ENCODE data around the gene PCMT1.

- TF ChIP-seq CTCF (IDR thresholded peaks at IDR 0.05 in 2 of 3, conservative IDR thresholded peaks at IDR 0.05 in 1 of 3; ENCODE audit: insufficient read depth in 2 of 3, low read depth in 1 of 3, low read length in 3 of 3) (no peak), CEBPB (tag; IDR thresholded peaks at IDR 0.05) (no peak), MYC (IDR thresholded peaks at IDR 0.05; ENCODE audit: low read depth, low read length) (no peak), MYC (CRISPR knock-in tag; IDR thresholded peaks at IDR 0.05; ENCODE audit: borderline replicate concordance, low read depth) (no peak), ARID3A (IDR thresholded peaks at IDR 0.05; ENCODE audit: borderline replicate concordance, low read depth, low read length) (no peak), E2F5 (CRISPR knock-in tag; IDR thresholded peaks at IDR 0.05) (no peak), MXI1 (IDR thresholded peaks at IDR 0.05; ENCODE audit: low read depth, low read length) (no peak), NRF1 (conservative IDR thresholded peaks at IDR 0.05 in 1 of 2, IDR thresholded peaks at IDR 0.05 in 1 of 2) (no peak), FOXO4 (CRISPR knock-in tag; IDR thresholded peaks at IDR 0.05) (no peak), POLR2A (conservative IDR thresholded peaks at IDR 0.05) (no peak)
Observed at GRCh38 chr6:149859938-149860337, 110.4 kb downstream of the PCMT1 start.
